GM12878 (cell line): ENCODE results near the gene PLD4. TPM values are rescaled to one million over a fixed set of nuclear protein-coding genes. Genes with fewer than 3 reads are reported as not detected.

Source experiments
- ATAC-seq: fragments of 200-7000 bp; cut with Tn5 transposase; 3 replicates; pipeline ENCODE4 v1.9.1; 2020; ENCODE audit warnings: mild to moderate bottlenecking, moderate library complexity
- BruUV-seq: library from RNA; stranded (reverse); fragments of 400-500 nt; replicated peaks from 2 replicates; lab custom pipeline; 2021; lab: Mats Ljungman, UMichigan
- CTCF ChIA-PET: fragments of 300-600 bp; sonication (Branson Sonifier 250); formaldehyde crosslinking; extraction: SDS; loops from one replicate; lab custom pipeline; 2021; ENCODE audit warnings: inconsistent platforms; lab: Yijun Ruan, JAX
- POLR2A ChIA-PET: fragments of 350-600 bp; formaldehyde crosslinking; extraction: SDS; loops from one replicate; lab custom pipeline; 2021; ENCODE audit warnings: inconsistent platforms; lab: Charles Lee
- RAD21 ChIA-PET: fragments of 300-600 bp; sonication (Branson Sonifier 250); formaldehyde crosslinking; loops from one replicate; lab custom pipeline; 2023; ENCODE audit warnings: antibody characterized with exemption; ENCODE audit not compliant: unreplicated experiment; lab: Charles Lee
- SMC1A ChIA-PET: fragments of 300-600 bp; sonication (Branson Sonifier 250); formaldehyde crosslinking; loops from one replicate; lab custom pipeline; 2023; ENCODE audit not compliant: unreplicated experiment, uncharacterized antibody; lab: Charles Lee
- DNase-seq: peaks from one replicate; pipeline ENCODE4 v3.0.0-alpha.2; 2011; ENCODE audit warnings: low read depth, low spot score
- FAIRE-seq: peaks from 3 replicates; lab custom pipeline; 2011; peaks lifted over from hg19 to GRCh38; lab: Jason Lieb, UNC
- H2AFZ ChIP-seq: 2 replicates; pipeline ENCODE4 v1.6.0; 2011; ENCODE audit warnings: low read depth, low read length, control low read depth; ENCODE audit not compliant: control insufficient read depth
- H3K27ac ChIP-seq: 2 replicates; pipeline ENCODE4 v1.5.1; 2011; ENCODE audit warnings: control low read depth; ENCODE audit not compliant: control insufficient read depth, insufficient read depth
- H3K27me3 ChIP-seq, 2 experiments: replicated peaks in 1 of 2; 2 replicates each; pipeline versions ENCODE4 v1.6.0 to v1.6.1; 2011; ENCODE audit warnings: low read length in 1 of 2; ENCODE audit not compliant: control insufficient read depth in 2 of 2, insufficient read depth in 2 of 2
- H3K36me3 ChIP-seq, 2 experiments: 2 replicates each; pipeline ENCODE4 v1.5.1; 2011; ENCODE audit warnings: low read length in 1 of 2; ENCODE audit not compliant: control insufficient read depth in 2 of 2, insufficient read depth in 2 of 2
- H3K4me1 ChIP-seq: 2 replicates; pipeline ENCODE4 v1.6.1; 2011; ENCODE audit warnings: mild to moderate bottlenecking, low read length, moderate library complexity, mixed read lengths; ENCODE audit not compliant: control insufficient read depth, insufficient read depth
- H3K4me2 ChIP-seq: 2 replicates; pipeline ENCODE4 v1.6.0; 2011; ENCODE audit warnings: control low read depth; ENCODE audit not compliant: control insufficient read depth, insufficient read depth
- H3K4me3 ChIP-seq: fragments of 200-600 bp; sonication (generic); 2 replicates; pipeline ENCODE4 v1.5.1; 2016
- H3K79me2 ChIP-seq: 2 replicates; pipeline ENCODE4 v1.6.0; 2011; ENCODE audit warnings: low read length; ENCODE audit not compliant: control insufficient read depth, insufficient read depth
- H3K9ac ChIP-seq: 2 replicates; pipeline ENCODE4 v1.8.0; 2011; ENCODE audit warnings: low read length, control low read depth, mixed read lengths; ENCODE audit not compliant: control insufficient read depth, insufficient read depth
- H3K9me3 ChIP-seq: replicated peaks from 3 replicates; pipeline ENCODE4 v1.5.1; 2011; ENCODE audit warnings: mild to moderate bottlenecking, low read length; ENCODE audit not compliant: control insufficient read depth, insufficient read depth
- H4K20me1 ChIP-seq: 2 replicates; pipeline ENCODE4 v1.6.0; 2011; ENCODE audit not compliant: control insufficient read depth, insufficient read depth
- CEBPB ChIP-seq, 2 experiments: fragments of 150-350 bp in 1 of 2; IDR thresholded peaks; 2 replicates each; pipeline ENCODE4 v1.6.1; 2012 to 2014; ENCODE audit warnings: low read depth in 2 of 2, low read length in 2 of 2, borderline replicate concordance in 1 of 2, inconsistent platforms in 1 of 2
- HDAC2 ChIP-seq: fragments of 200-600 bp; sonication (generic); IDR thresholded peaks from 2 replicates; pipeline ENCODE4 v1.6.1; 2017
- HDAC6 ChIP-seq: fragments of 200-600 bp; sonication (generic); IDR thresholded peaks from one replicate; pipeline ENCODE4 v1.8.0; 2017; ENCODE audit warnings: antibody characterized with exemption; ENCODE audit not compliant: unreplicated experiment
- HDGF ChIP-seq: fragments of 450-650 bp; IDR thresholded peaks from 2 replicates; pipeline ENCODE4 v1.6.1; 2016; ENCODE audit warnings: antibody characterized with exemption
- JUNB ChIP-seq: IDR thresholded peaks from 2 replicates; pipeline ENCODE4 v1.6.1; 2016; ENCODE audit warnings: antibody characterized with exemption, mild to moderate bottlenecking
- KAT2A ChIP-seq: conservative IDR thresholded peaks from 2 replicates; pipeline ENCODE4 v1.6.1; 2011; ENCODE audit warnings: low read depth, low read length; ENCODE audit not compliant: control insufficient read depth
- RFX5 ChIP-seq: IDR thresholded peaks from 2 replicates; pipeline ENCODE4 v1.6.1; 2011; ENCODE audit warnings: low read depth, low read length, improper control_type of control experiment
- SIN3A ChIP-seq: IDR thresholded peaks from 2 replicates; pipeline ENCODE4 v1.6.1; 2012; ENCODE audit warnings: low read depth, low read length, improper control_type of control experiment
- SREBF2 ChIP-seq: IDR thresholded peaks from 2 replicates; pipeline ENCODE4 v1.6.1; 2012; ENCODE audit warnings: mild to moderate bottlenecking, low read length
- ZNF384 ChIP-seq: IDR thresholded peaks from 2 replicates; pipeline ENCODE4 v1.6.1; 2012; ENCODE audit warnings: low read depth, mild to moderate bottlenecking, low read length, improper control_type of control experiment, borderline replicate concordance
- WGBS: methylation state at CpG from one replicate; pipeline ENCODE4 v1.1.6; 2016; ENCODE audit warnings: low lambda C conversion rate; ENCODE audit not compliant: insufficient replicate concordance, insufficient coverage; ENCODE audit errors: missing lambda C conversion rate; 5-methylcytosine and 5-hydroxymethylcytosine counted together
- in situ Hi-C: fragments of 300-500 bp; cut with MboI; formaldehyde crosslinking; loops from 9 replicates; pipeline ENCODE4 v1.14.3; 2018; ENCODE audit warnings: mixed read lengths
- intact Hi-C: fragments of 100-400 bp; cut with micrococcal nuclease; formaldehyde crosslinking; loops from one replicate; pipeline ENCODE4 v1.14.2; 2022; ENCODE audit not compliant: unreplicated experiment
- polyA plus RNA-seq, 11 experiments: library from polyadenylated mRNA; depleted of rRNA in 4 of 11; unstranded in 6 of 11; stranded (reverse) in 5 of 11; fragments of >200 nt; fragmentation: Nextera tagmentation in 4 of 11; fragmentation: Illumina TruSeq in 1 of 11; extraction: Ambion mirVana in 4 of 11; extraction: Trizol in 1 of 11; gene quantifications; 1 replicate in 1 of 11; 2 replicates in 10 of 11; pipeline versions ENCODE4 v1.2.1 to v1.2.3, GENCODE V29; 2011 to 2016; ENCODE audit warnings: inconsistent platforms in 2 of 11, missing spikeins in 2 of 11, low read depth in 1 of 11
- total RNA-seq, 4 experiments: library from RNA; depleted of rRNA in 3 of 4; stranded (reverse); fragments of >200 nt in 3 of 4; fragmentation: Illumina TruSeq in 1 of 4; extraction: Trizol in 1 of 4; gene quantifications; 2 replicates each; pipeline versions ENCODE4 v1.2.1 to v1.2.3, GENCODE V29; 2013 to 2021
- TF ChIP-seq, protein P1 (sequence below): IDR thresholded peaks from 2 replicates; pipeline ENCODE4 v1.6.1; 2011; ENCODE audit warnings: low read depth, low read length, improper control_type of control experiment, borderline replicate concordance

The PLD4 gene
- total and polyA plus RNA-seq, 10 of the 15 experiments (the other 5 are each of a cell fraction or from before 2014, with no cell fraction given): 0.20 to 57.7 (median 9.9) TPM

DNA sequence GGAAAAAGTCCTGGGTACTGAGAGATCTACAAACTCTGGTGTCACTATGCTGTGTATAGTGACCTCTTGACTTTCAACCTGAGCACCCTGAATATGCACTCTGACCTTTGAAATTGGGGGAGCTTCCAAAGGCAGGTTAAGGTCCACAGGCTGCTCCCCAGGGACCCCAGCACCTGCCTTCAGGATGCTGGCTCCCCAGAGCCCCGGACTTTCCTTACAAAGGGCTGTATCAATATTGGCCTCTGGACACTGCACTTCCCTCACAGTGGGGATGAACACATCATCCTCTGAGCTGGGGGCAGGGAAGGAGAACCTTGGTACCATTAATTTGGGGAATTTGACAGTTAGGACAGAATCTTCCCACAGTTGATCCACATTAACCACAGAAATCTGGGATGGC, 14.3 kb downstream of the PLD4 start:
- intact Hi-C loops: no loop called here
- TF ChIP-seq RFX5 (no peak), SREBF2 (no peak)
- DNase-seq (no peak), FAIRE-seq (no peak), ATAC-seq (no peak)
- H2AFZ ChIP-seq: no peak overlapping the region
- no peaks in the 10 kb centered on the region for H3K36me3 ChIP-seq
- no peaks in the 10 kb centered on the region for H3K9me3 ChIP-seq
- H3K27me3 ChIP-seq: peaks cover 9 to 11% of the 10 kb centered on the region in 2 experiments
- in situ Hi-C loops: no loop called here
- no peak overlapping the region for H3K4me3 ChIP-seq
- SMC1A ChIA-PET: no interaction called here
- CTCF ChIA-PET: interaction anchor here (0.8 kb wide), 1 partner anchor 43 kb away, joined by 4 read pairs; no protein-coding TSS in a partner anchor
- H3K27ac ChIP-seq: no peak overlapping the region
- RAD21 ChIA-PET: interaction anchor here (1.1 kb wide), 1 partner anchor 118 kb away, joined by 3 read pairs; no protein-coding TSS in a partner anchor
- H3K4me2 ChIP-seq: no peak overlapping the region
- 0% methylated on average over 1 of the region's 1 CpG for WGBS
- H3K79me2 ChIP-seq: no peaks in the 10 kb centered on the region
- no peaks in the 10 kb centered on the region for H3K4me1 ChIP-seq
- POLR2A ChIA-PET: no interaction called here
- no peaks in the 10 kb centered on the region; the same call in 1 of the 2 replicates for H4K20me1 ChIP-seq
- no TSS peak for BruUV-seq
- no peak overlapping the region for H3K9ac ChIP-seq

DNA sequence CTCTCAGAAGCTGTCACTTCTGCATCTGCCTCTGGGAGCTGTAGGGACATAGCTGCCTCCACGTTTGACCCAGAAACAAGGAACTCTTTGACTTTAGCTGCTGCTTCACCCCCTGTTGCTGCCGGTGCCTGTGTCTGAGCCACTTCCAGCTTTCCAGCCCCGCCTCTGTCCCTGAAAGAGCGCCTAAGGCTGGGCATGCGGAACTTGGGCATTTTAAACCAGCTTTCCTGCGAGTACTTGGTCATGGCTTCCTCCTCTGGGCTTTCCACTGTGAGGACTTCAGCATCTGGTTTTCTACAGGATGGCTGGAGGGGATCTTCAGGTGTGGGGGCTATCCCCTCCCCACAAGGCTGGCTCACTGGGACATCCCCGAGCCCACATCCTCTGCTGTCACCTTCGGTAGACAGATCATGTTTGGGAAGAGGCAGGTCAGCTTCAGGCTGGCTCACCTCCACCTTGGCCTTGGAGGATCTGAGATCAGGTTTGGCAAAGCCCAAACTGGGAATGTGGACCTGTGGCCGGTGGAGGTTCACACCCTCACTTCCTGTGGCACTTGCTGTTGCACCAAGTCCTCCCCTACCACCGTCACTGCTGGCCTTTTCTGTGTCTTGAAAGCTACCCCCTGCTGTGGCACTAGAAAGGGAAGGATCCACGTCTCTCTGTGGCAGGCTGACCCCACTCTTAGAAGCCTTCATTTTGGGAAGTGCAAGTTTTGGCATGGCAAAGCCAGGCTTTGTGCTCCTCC, 15.2 kb downstream of the PLD4 start:
- no peak for FAIRE-seq
- POLR2A ChIA-PET: no interaction called here
- H3K27ac ChIP-seq: no peak overlapping the region
- in situ Hi-C loops (no loop called here), intact Hi-C loops (no loop called here)
- BruUV-seq: no TSS peak
- H3K9ac ChIP-seq: no peak overlapping the region
- peaks cover 4 to 5% of the 10 kb centered on the region in 2 experiments; a peak in 3 of 4 replicates for H3K27me3 ChIP-seq
- no peaks in the 10 kb centered on the region for H3K79me2 ChIP-seq
- no peak overlapping the region for H2AFZ ChIP-seq
- 34% methylated on average over 11 of the region's 11 CpGs for WGBS
- no peaks in the 10 kb centered on the region for H3K4me1 ChIP-seq
- no peaks in the 10 kb centered on the region for H3K36me3 ChIP-seq
- SMC1A ChIA-PET: no interaction called here
- CTCF ChIA-PET: interaction anchor here (0.8 to 1.5 kb wide), 3 partner anchors 40 to 174 kb away, joined by 3 to 4 read pairs (median 3); no protein-coding TSS in a partner anchor
- no peak for ATAC-seq
- no peak overlapping the region for H3K4me3 ChIP-seq
- RAD21 ChIA-PET: interaction anchor here (1.1 kb wide), 1 partner anchor 117 kb away, joined by 3 read pairs; no protein-coding TSS in a partner anchor
- TF ChIP-seq, protein P1, sequence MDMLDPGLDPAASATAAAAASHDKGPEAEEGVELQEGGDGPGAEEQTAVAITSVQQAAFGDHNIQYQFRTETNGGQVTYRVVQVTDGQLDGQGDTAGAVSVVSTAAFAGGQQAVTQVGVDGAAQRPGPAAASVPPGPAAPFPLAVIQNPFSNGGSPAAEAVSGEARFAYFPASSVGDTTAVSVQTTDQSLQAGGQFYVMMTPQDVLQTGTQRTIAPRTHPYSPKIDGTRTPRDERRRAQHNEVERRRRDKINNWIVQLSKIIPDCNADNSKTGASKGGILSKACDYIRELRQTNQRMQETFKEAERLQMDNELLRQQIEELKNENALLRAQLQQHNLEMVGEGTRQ: no peak
- no peak for TF ChIP-seq KAT2A
- no peak for TF ChIP-seq JUNB
- no peak for TF ChIP-seq HDAC2
- no peak for TF ChIP-seq HDAC6
- no peak for TF ChIP-seq HDGF
- TF ChIP-seq CEBPB (IDR thresholded peaks at IDR 0.05; ENCODE audit: borderline replicate concordance in 1 of 2, low read depth in 2 of 2, low read length in 2 of 2): no peak
- no peak for TF ChIP-seq ZNF384
- no peak for TF ChIP-seq SIN3A
- H3K4me2 ChIP-seq: no peak overlapping the region
- H3K9me3 ChIP-seq: no peaks in the 10 kb centered on the region
- no peak for DNase-seq
- H4K20me1 ChIP-seq: no peaks in the 10 kb centered on the region; the same call in 1 of the 2 replicates
